B cell (primary cell): ENCODE data around the gene PYROXD2. TPM values are rescaled to one million over a fixed set of nuclear protein-coding genes. Genes with fewer than 3 reads are reported as not detected.
A peak's percentile ranks its signal among the peaks of the same experiment; 100 is the strongest.

Source experiments
- ATAC-seq: fragments of 200-7000 bp; cut with Tn5 transposase; one replicate; pipeline ENCODE4 v1.10.0; 2021; ENCODE audit warnings: low read depth, mild to moderate bottlenecking, moderate number of reproducible peaks, moderate library complexity
- CTCF ChIA-PET: fragments of 350-600 bp; sonication (Branson Sonifier 250); formaldehyde crosslinking; loops from one replicate; lab custom pipeline; 2021; ENCODE audit warnings: antibody characterized with exemption, inconsistent platforms; lab: Charles Lee
- POLR2A ChIA-PET: fragments of 350-600 bp; sonication (Branson Sonifier 250); formaldehyde crosslinking; loops from one replicate; lab custom pipeline; 2021; ENCODE audit warnings: antibody characterized with exemption; lab: Charles Lee
- DNase-seq: peaks from one replicate; pipeline ENCODE4 v3.0.0; 2013
- H2AFZ ChIP-seq: 2 replicates; pipeline ENCODE4 v1.6.1; 2012; ENCODE audit warnings: mild to moderate bottlenecking, low read depth, low read length; ENCODE audit not compliant: insufficient read depth, poor library complexity, severe bottlenecking
- H3K27ac ChIP-seq, 2 donors: 1 replicate in 1 of 2; 2 replicates in 1 of 2; pipeline ENCODE4 v1.5.1; 2012 to 2013; ENCODE audit warnings: low read length in 2 of 2, mild to moderate bottlenecking in 2 of 2, moderate library complexity in 1 of 2
- H3K27me3 ChIP-seq, 4 experiments: fragments of 200-600 bp in 1 of 4; sonication (generic) in 1 of 4; replicated peaks in 1 of 4; 1 replicate in 2 of 4; 2 replicates in 2 of 4; pipeline versions ENCODE4 v1.6.1 to v1.7.0; 2013 to 2016; ENCODE audit warnings: low read length in 3 of 4, mild to moderate bottlenecking in 2 of 4, mixed read lengths in 1 of 4, moderate library complexity in 1 of 4; ENCODE audit not compliant: insufficient read depth in 4 of 4, control insufficient read depth in 3 of 4; ENCODE audit errors: control extremely low read depth in 1 of 4
- H3K36me3 ChIP-seq, 2 experiments: replicated peaks in 1 of 2; 1 replicate in 1 of 2; 2 replicates in 1 of 2; pipeline versions ENCODE4 v1.6.1 to v1.7.1; 2013; ENCODE audit warnings: low read length in 1 of 2; ENCODE audit not compliant: insufficient read depth in 2 of 2, control insufficient read depth in 1 of 2; ENCODE audit errors: control extremely low read depth in 1 of 2, extremely low read depth in 1 of 2
- H3K4me1 ChIP-seq, 2 donors: fragments of 200-600 bp in 1 of 2; sonication (generic) in 1 of 2; 1 replicate in 1 of 2; 2 replicates in 1 of 2; pipeline versions ENCODE4 v1.5.1 to v1.6.1; 2013 to 2017; ENCODE audit warnings: low read length in 2 of 2; ENCODE audit not compliant: control insufficient read depth in 2 of 2, insufficient read depth in 2 of 2
- H3K4me2 ChIP-seq: replicated peaks from 2 replicates; pipeline ENCODE3; 2012; ENCODE audit warnings: mild to moderate bottlenecking, low read depth, low read length; ENCODE audit not compliant: poor library complexity, severe bottlenecking
- H3K4me3 ChIP-seq, 5 experiments: fragments of 200-600 bp in 1 of 5; sonication (generic) in 1 of 5; 1 replicate in 3 of 5; 2 replicates in 2 of 5; pipeline versions ENCODE4 v1.5.1 to v1.7.0; 2011 to 2016; ENCODE audit warnings: low read length in 4 of 5, mild to moderate bottlenecking in 4 of 5, low read depth in 2 of 5, control low read depth in 1 of 5, moderate library complexity in 1 of 5; ENCODE audit not compliant: insufficient read depth in 1 of 5; ENCODE audit errors: control extremely low read depth in 1 of 5, extremely low read depth in 1 of 5
- H3K79me2 ChIP-seq: fragments of 200-600 bp; sonication (generic); one replicate; pipeline ENCODE4 v1.6.0; 2016; ENCODE audit warnings: low read length; ENCODE audit not compliant: control insufficient read depth, insufficient read depth
- H3K9ac ChIP-seq: fragments of 200-600 bp; sonication (generic); 2 replicates; pipeline ENCODE4 v1.6.1; 2017; ENCODE audit warnings: mild to moderate bottlenecking, low read length, moderate library complexity
- H3K9me3 ChIP-seq, 3 donors: one replicate each; pipeline versions ENCODE4 v1.6.1 to v1.7.1; 2013; ENCODE audit warnings: low read length in 2 of 3; ENCODE audit not compliant: control insufficient read depth in 2 of 3, insufficient read depth in 1 of 3; ENCODE audit errors: control extremely low read depth in 1 of 3
- H4K20me1 ChIP-seq: 2 replicates; pipeline ENCODE4 v1.6.0; 2012; ENCODE audit warnings: mild to moderate bottlenecking, low read length; ENCODE audit not compliant: insufficient read depth, control insufficient read depth, poor library complexity, severe bottlenecking
- H3K27ac Mint-ChIP-seq: one replicate; pipeline ENCODE4 v1.8.0; 2021; ENCODE audit warnings: mixed read lengths
- H3K27me3 Mint-ChIP-seq: one replicate; pipeline ENCODE4 v1.8.0; 2021; ENCODE audit warnings: mixed read lengths
- H3K4me1 Mint-ChIP-seq: one replicate; pipeline ENCODE4 v1.8.0; 2021; ENCODE audit warnings: mixed read lengths
- H3K4me3 Mint-ChIP-seq: one replicate; pipeline ENCODE4 v1.8.0; 2021; ENCODE audit warnings: mixed read lengths
- H3K9me3 Mint-ChIP-seq: one replicate; pipeline ENCODE4 v1.8.0; 2022; ENCODE audit warnings: mixed read lengths; ENCODE audit not compliant: insufficient read depth
- CTCF ChIP-seq: fragments of 200-600 bp; IDR thresholded peaks from one replicate; pipeline ENCODE4 v1.8.0; 2022; ENCODE audit warnings: antibody characterized with exemption, mild to moderate bottlenecking
- EZH2 ChIP-seq: IDR thresholded peaks from 2 replicates; pipeline ENCODE4 v1.6.1; 2012; ENCODE audit warnings: borderline replicate concordance, low read depth, mild to moderate bottlenecking, moderate library complexity, low read length; ENCODE audit not compliant: insufficient read depth, poor library complexity, severe bottlenecking
- WGBS: methylation state at CpG from one replicate; pipeline ENCODE4 v1.1.5; 2013; ENCODE audit warnings: missing lambda C conversion rate; ENCODE audit not compliant: insufficient coverage; 5-methylcytosine and 5-hydroxymethylcytosine counted together
- intact Hi-C: fragments of 100-400 bp; cut with micrococcal nuclease; formaldehyde crosslinking; loops from one replicate; pipeline ENCODE4 v1.10.0; 2022
- polyA plus RNA-seq: library from polyadenylated mRNA; depleted of rRNA; stranded (reverse); fragments of >200 nt; gene quantifications from 2 replicates; pipeline ENCODE4 v1.2.3, GENCODE V29; 2012
- total RNA-seq, 2 donors: library from RNA; stranded (reverse); fragments of 120-200 nt in 1 of 2; gene quantifications; 1 replicate in 1 of 2; 2 replicates in 1 of 2; pipeline versions ENCODE4 v1.2.3 to v1.2.4, GENCODE V29; 2013 to 2022

PYROXD2 gene
- total and polyA plus RNA-seq, 2 donors (not counting 1 experiment from before 2014, with no cell fraction given) = 25.1 to 960 TPM

- Mint-ChIP-seq H3K9me3 (no peaks in the 10 kb centered on the region), H3K4me1 (peaks cover 44% of the 10 kb centered on the region), H3K27ac (peak overlapping the region; percentile 44), H3K4me3 (peak overlapping the region; percentile 85), H3K27me3 (peaks cover 6% of the 10 kb centered on the region)
- no peaks in the 10 kb centered on the region for H3K27me3 ChIP-seq
- peak overlapping the region; percentile 73 for H3K4me2 ChIP-seq
- peak overlapping the region; percentile 60 to 86 for H3K27ac ChIP-seq
- WGBS = 0% methylated on average over 4 of the region's 5 CpGs
- H2AFZ ChIP-seq = no peak overlapping the region
- H3K9me3 ChIP-seq = peaks cover 0 to 4% (median 0%) of the 10 kb centered on the region in 3 donors
- DNase-seq (peak; percentile 72), ATAC-seq (peak; percentile 68)
- ChIA-PET CTCF (interaction anchor here (1.5 kb wide), 1 partner anchor 86 kb away, joined by 3 read pairs; no protein-coding TSS in a partner anchor), POLR2A (no interaction called here)
- intact Hi-C loops = no loop called here
- TF ChIP-seq EZH2 = no peak
- no peak for TF ChIP-seq CTCF
- H3K4me1 ChIP-seq = peaks cover 37 to 38% of the 10 kb centered on the region in 2 donors
- peak overlapping the region; percentile 46 for H3K9ac ChIP-seq
- no peaks in the 10 kb centered on the region for H4K20me1 ChIP-seq
- no peaks in the 10 kb centered on the region for H3K36me3 ChIP-seq
- H3K4me3 ChIP-seq = peak overlapping the region in 4 of 5 experiments; percentile 18 to 47 (median 32)
- H3K79me2 ChIP-seq = no peaks in the 10 kb centered on the region
Measured at GRCh38 chr10:98339799-98340198, 75.2 kb downstream of the PYROXD2 start.

- peaks cover 3% of the 10 kb centered on the region for H3K27me3 Mint-ChIP-seq
- no peak overlapping the region for H3K27ac Mint-ChIP-seq
- Histone ChIP-seq H3K36me3 (no peaks in the 10 kb centered on the region), H3K4me3 (no peak overlapping the region), H3K9me3 (peaks cover 0 to 4% (median 0%) of the 10 kb centered on the region in 3 donors), H4K20me1 (no peaks in the 10 kb centered on the region), H3K27ac (no peak overlapping the region), H3K27me3 (no peaks in the 10 kb centered on the region), H3K4me2 (no peak overlapping the region), H2AFZ (no peak overlapping the region), H3K9ac (no peak overlapping the region), H3K4me1 (peaks cover 35 to 38% of the 10 kb centered on the region in 2 donors), H3K79me2 (no peaks in the 10 kb centered on the region)
- no peaks in the 10 kb centered on the region for H3K9me3 Mint-ChIP-seq
- ChIA-PET POLR2A (interaction anchor here (0.6 kb wide), 1 partner anchor 1050 kb away, joined by 10 read pairs; no protein-coding TSS in a partner anchor), CTCF (interaction anchor here (0.6 kb wide), 1 partner anchor 314 kb away, joined by 3 read pairs; no protein-coding TSS in a partner anchor)
- no peak for TF ChIP-seq CTCF
- ATAC-seq = no peak
- whole genome bisulfite sequencing = 100% methylated on average over 3 of the region's 5 CpGs
- H3K4me1 Mint-ChIP-seq = peaks cover 42% of the 10 kb centered on the region
- intact Hi-C loops = no loop called here
- no peak for DNase-seq
- peak overlapping the region; percentile 9 for H3K4me3 Mint-ChIP-seq
Measured at GRCh38 chr10:98338896-98339295, 76.1 kb downstream of the PYROXD2 start.
